Large intestine (tissue), 3 donors: ENCODE results near the gene ALG6. TPM values are rescaled to one million over a fixed set of nuclear protein-coding genes. Genes with fewer than 3 reads are reported as not detected.
"Not testable (repeated sequence)": the region's sequence is repeated elsewhere in the genome, so short reads cannot be mapped to it uniquely, and the experiment has no call there.

ENCODE experiments used
- DNase-seq, 2 donors: peaks; one replicate each; pipeline versions ENCODE4 v3.0.0 to v3.0.0-alpha.2; 2013
- H3K27ac ChIP-seq: one replicate; pipeline ENCODE4 v1.5.1; 2013; ENCODE audit warnings: low read length
- H3K27me3 ChIP-seq: 2 replicates; pipeline ENCODE4 v1.6.1; 2013; ENCODE audit warnings: low read length; ENCODE audit not compliant: control insufficient read depth, insufficient read depth
- H3K36me3 ChIP-seq: 2 replicates; pipeline ENCODE4 v1.6.1; 2013; ENCODE audit warnings: low read length; ENCODE audit not compliant: control insufficient read depth, insufficient read depth
- H3K4me1 ChIP-seq: one replicate; pipeline ENCODE4 v1.6.1; 2013; ENCODE audit warnings: low read length; ENCODE audit not compliant: control insufficient read depth, insufficient read depth
- H3K4me3 ChIP-seq: one replicate; pipeline ENCODE4 v1.5.1; 2013; ENCODE audit warnings: low read length
- H3K9me3 ChIP-seq: one replicate; pipeline ENCODE4 v1.6.1; 2013; ENCODE audit warnings: mild to moderate bottlenecking, low read depth, low read length, moderate library complexity; ENCODE audit not compliant: control insufficient read depth
- WGBS: methylation state at CpG from one replicate; pipeline ENCODE4 v1.1.5; 2013; ENCODE audit warnings: low lambda C conversion rate; ENCODE audit not compliant: insufficient coverage; 5-methylcytosine and 5-hydroxymethylcytosine counted together
- polyA plus RNA-seq: library from polyadenylated mRNA; unstranded; fragments of 120-200 nt; gene quantifications from one replicate; pipeline ENCODE4 v1.2.1, GENCODE V29; 2013

ALG6 gene
- polyA plus RNA-seq, 1 donor, result 21.2 TPM

GRCh38 chr1:63454269-63454668, 86.8 kb downstream of the ALG6 start:
- DNase-seq, result no peak
- H3K36me3 ChIP-seq, result no peaks in the 10 kb centered on the region
- H3K4me3 ChIP-seq, result no peak overlapping the region

GRCh38 chr1:63458750-63459149, 91.3 kb downstream of the ALG6 start:
- Histone ChIP-seq H3K36me3 (no peaks in the 10 kb centered on the region), H3K4me1 (no peaks in the 10 kb centered on the region), H3K27me3 (no peaks in the 10 kb centered on the region), H3K27ac (no peak overlapping the region), H3K4me3 (no peak overlapping the region), H3K9me3 (peaks cover 7% of the 10 kb centered on the region)
- DNase-seq, result no peak

More at GRCh38 chr1:63454269-63454668, 86.8 kb downstream of the ALG6 start:
- Histone ChIP-seq H3K27ac (no peak overlapping the region), H3K4me1 (no peaks in the 10 kb centered on the region), H3K27me3 (no peaks in the 10 kb centered on the region), H3K9me3 (no peaks in the 10 kb centered on the region)

GRCh38 chr1:63461661-63462230, 94.3 kb downstream of the ALG6 start:
- H3K9me3 ChIP-seq, result peaks cover 7% of the 10 kb centered on the region
- DNase-seq, result no peak
- no peak overlapping the region for H3K27ac ChIP-seq
- no CpG with 5 or more reads among the region's 1 CpG for WGBS
- H3K36me3 ChIP-seq, result no peaks in the 10 kb centered on the region
- no peaks in the 10 kb centered on the region for H3K27me3 ChIP-seq
- H3K4me3 ChIP-seq, result no peak overlapping the region
- H3K4me1 ChIP-seq, result no peaks in the 10 kb centered on the region

GRCh38 chr1:63463248-63463647, 95.8 kb downstream of the ALG6 start:
- Histone ChIP-seq H3K27me3 (no peaks in the 10 kb centered on the region), H3K9me3 (peaks cover 7% of the 10 kb centered on the region), H3K36me3 (no peaks in the 10 kb centered on the region), H3K27ac (no peak overlapping the region), H3K4me3 (no peak overlapping the region), H3K4me1 (no peaks in the 10 kb centered on the region)
- no peak for DNase-seq
- 80% methylated on average over 1 of the region's 3 CpGs for WGBS

- Histone ChIP-seq H3K27me3 (no peaks in the 10 kb centered on the region), H3K36me3 (no peaks in the 10 kb centered on the region), H3K27ac (no peak overlapping the region), H3K4me1 (no peaks in the 10 kb centered on the region), H3K4me3 (no peak overlapping the region), H3K9me3 (peaks cover 7% of the 10 kb centered on the region)
- DNase-seq, result no peak
- WGBS, result 82% methylated on average over 2 of the region's 7 CpGs
These were observed 98.8 kb downstream of the ALG6 start for GRCh38 chr1:63466181-63466580.

- Histone ChIP-seq H3K4me3 (no peak overlapping the region), H3K27ac (no peak overlapping the region), H3K4me1 (no peaks in the 10 kb centered on the region), H3K9me3 (peaks cover 3% of the 10 kb centered on the region), H3K36me3 (no peaks in the 10 kb centered on the region), H3K27me3 (no peaks in the 10 kb centered on the region)
- no peak for DNase-seq
- no CpG with 5 or more reads among the region's 3 CpGs for WGBS
These were observed 99.3 kb downstream of the ALG6 start for GRCh38 chr1:63466759-63467158.

- not testable (repeated sequence) for DNase-seq, H3K27me3 ChIP-seq, H3K36me3 ChIP-seq, H3K4me1 ChIP-seq, H3K4me3 ChIP-seq, H3K9me3 ChIP-seq, H3K27ac ChIP-seq
- WGBS, result 100% methylated on average over 1 of the region's 5 CpGs
These were observed 101.3 kb downstream of the ALG6 start for GRCh38 chr1:63468683-63469082.

- Histone ChIP-seq H3K27me3 (no peaks in the 10 kb centered on the region), H3K4me3 (no peak overlapping the region), H3K4me1 (no peaks in the 10 kb centered on the region), H3K36me3 (no peaks in the 10 kb centered on the region), H3K9me3 (peaks cover 6% of the 10 kb centered on the region), H3K27ac (no peak overlapping the region)
- no CpG with 5 or more reads among the region's 7 CpGs for WGBS
- no peak for DNase-seq
These were observed 108.3 kb downstream of the ALG6 start for GRCh38 chr1:63475761-63476160.

- 71% methylated on average over 1 of the region's 1 CpG for WGBS
These were observed 112.6 kb downstream of the ALG6 start for GRCh38 chr1:63480057-63480456.

GRCh38 chr1:63486629-63487028, 119.2 kb downstream of the ALG6 start:
- no peaks in the 10 kb centered on the region for H3K27me3 ChIP-seq
- WGBS, result no CpG with 5 or more reads among the region's 1 CpG
- DNase-seq, result peak; percentile 7 to 21

More at GRCh38 chr1:63480057-63480456, 112.6 kb downstream of the ALG6 start:
- Histone ChIP-seq H3K36me3 (no peaks in the 10 kb centered on the region), H3K27me3 (no peaks in the 10 kb centered on the region), H3K27ac (no peak overlapping the region), H3K4me1 (no peaks in the 10 kb centered on the region), H3K9me3 (no peaks in the 10 kb centered on the region), H3K4me3 (no peak overlapping the region)
- DNase-seq, result peak; percentile 3 to 45

GRCh38 chr1:63487336-63488065, 120.1 kb downstream of the ALG6 start:
- no peak overlapping the region for H3K4me3 ChIP-seq
- H3K4me1 ChIP-seq, result no peaks in the 10 kb centered on the region
- H3K36me3 ChIP-seq, result no peaks in the 10 kb centered on the region
- no peak overlapping the region for H3K27ac ChIP-seq
- peak; percentile 11 to 23 for DNase-seq
- H3K27me3 ChIP-seq, result no peaks in the 10 kb centered on the region
- no CpG with 5 or more reads among the region's 8 CpGs for whole genome bisulfite sequencing
- H3K9me3 ChIP-seq, result no peaks in the 10 kb centered on the region

More at GRCh38 chr1:63486629-63487028, 119.2 kb downstream of the ALG6 start:
- no peaks in the 10 kb centered on the region for H3K4me1 ChIP-seq
- no peak overlapping the region for H3K4me3 ChIP-seq
- H3K36me3 ChIP-seq, result no peaks in the 10 kb centered on the region
- H3K9me3 ChIP-seq, result no peaks in the 10 kb centered on the region
- no peak overlapping the region for H3K27ac ChIP-seq
